ENCODE data around the gene ONECUT3.

ONECUT3 gene

GRCh38 chr19:1774989-1775772 lies 21.9 kb downstream of the ONECUT3 start:
- DNase-seq (ENCODE audit: insufficient read length, low spot score) (no peak), FAIRE-seq (no peak)
- TF ChIP-seq PAX5 (IDR thresholded peaks at IDR 0.05; ENCODE audit: insufficient read depth, low read length, severe bottlenecking) (no peak), POLR2A (IDR thresholded peaks at IDR 0.05; ENCODE audit: low read depth, low read length) (no peak), SPI1 (IDR thresholded peaks at IDR 0.05; ENCODE audit: low read depth, low read length) (no peak), TAF1 (IDR thresholded peaks at IDR 0.05; ENCODE audit: low read depth, low read length) (no peak), POU2F2 (IDR thresholded peaks at IDR 0.05; ENCODE audit: low read depth, low read length) (no peak), POLR2AphosphoS5 (IDR thresholded peaks at IDR 0.05; ENCODE audit: low read depth, low read length) (no peak)

GRCh38 chr19:1775951-1776605 lies 22.8 kb downstream of the ONECUT3 start:
- no peak for FAIRE-seq
- TF ChIP-seq POU2F2 (IDR thresholded peaks at IDR 0.05; ENCODE audit: low read depth, low read length) (no peak), SPI1 (IDR thresholded peaks at IDR 0.05; ENCODE audit: low read depth, low read length) (no peak), TAF1 (IDR thresholded peaks at IDR 0.05; ENCODE audit: low read depth, low read length) (no peak), PAX5 (IDR thresholded peaks at IDR 0.05; ENCODE audit: insufficient read depth, low read length, severe bottlenecking) (no peak), POLR2A (IDR thresholded peaks at IDR 0.05; ENCODE audit: low read depth, low read length) (no peak), POLR2AphosphoS5 (IDR thresholded peaks at IDR 0.05; ENCODE audit: low read depth, low read length) (no peak)

GRCh38 chr19:1776606-1777147 lies 23.4 kb downstream of the ONECUT3 start:
- TF ChIP-seq POLR2AphosphoS5 (IDR thresholded peaks at IDR 0.05; ENCODE audit: low read depth, low read length) (no peak), POLR2A (IDR thresholded peaks at IDR 0.05; ENCODE audit: low read depth, low read length) (no peak), SPI1 (IDR thresholded peaks at IDR 0.05; ENCODE audit: low read depth, low read length) (no peak), PAX5 (IDR thresholded peaks at IDR 0.05; ENCODE audit: insufficient read depth, low read length, severe bottlenecking) (no peak), TAF1 (IDR thresholded peaks at IDR 0.05; ENCODE audit: low read depth, low read length) (no peak), POU2F2 (IDR thresholded peaks at IDR 0.05; ENCODE audit: low read depth, low read length) (no peak)
- DNase-seq (ENCODE audit: insufficient read length, low spot score) (no peak), FAIRE-seq (no peak)

More at GRCh38 chr19:1775951-1776605, 22.8 kb downstream of the ONECUT3 start:
- no peak for DNase-seq (ENCODE audit: insufficient read length, low spot score)

GRCh38 chr19:1777149-1777548 lies 23.8 kb downstream of the ONECUT3 start:
- no peak for DNase-seq (ENCODE audit: insufficient read length, low spot score)
- no peak for TF ChIP-seq POLR2AphosphoS5 (IDR thresholded peaks at IDR 0.05; ENCODE audit: low read depth, low read length)
- no peak for TF ChIP-seq POLR2A (IDR thresholded peaks at IDR 0.05; ENCODE audit: low read depth, low read length)
- no peak for TF ChIP-seq PAX5 (IDR thresholded peaks at IDR 0.05; ENCODE audit: insufficient read depth, low read length, severe bottlenecking)
- TF ChIP-seq TAF1 (IDR thresholded peaks at IDR 0.05; ENCODE audit: low read depth, low read length): no peak
- no peak for TF ChIP-seq POU2F2 (IDR thresholded peaks at IDR 0.05; ENCODE audit: low read depth, low read length)
- TF ChIP-seq SPI1 (IDR thresholded peaks at IDR 0.05; ENCODE audit: low read depth, low read length): no peak
- FAIRE-seq: no peak

GRCh38 chr19:1779574-1779973 lies 26.3 kb downstream of the ONECUT3 start:
- no peak for FAIRE-seq
- TF ChIP-seq TAF1 (IDR thresholded peaks at IDR 0.05; ENCODE audit: low read depth, low read length): no peak
- TF ChIP-seq POLR2A (IDR thresholded peaks at IDR 0.05; ENCODE audit: low read depth, low read length): no peak
- no peak for TF ChIP-seq POU2F2 (IDR thresholded peaks at IDR 0.05; ENCODE audit: low read depth, low read length)
- TF ChIP-seq SPI1 (IDR thresholded peaks at IDR 0.05; ENCODE audit: low read depth, low read length): no peak
- TF ChIP-seq POLR2AphosphoS5 (IDR thresholded peaks at IDR 0.05; ENCODE audit: low read depth, low read length): no peak
- TF ChIP-seq PAX5 (IDR thresholded peaks at IDR 0.05; ENCODE audit: insufficient read depth, low read length, severe bottlenecking): no peak
- no peak for DNase-seq (ENCODE audit: insufficient read length, low spot score)

- no peak for TF ChIP-seq POLR2AphosphoS5 (IDR thresholded peaks at IDR 0.05; ENCODE audit: low read depth, low read length)
- no peak for FAIRE-seq
- no peak for DNase-seq (ENCODE audit: insufficient read length, low spot score)
These were observed 27.1 kb downstream of the ONECUT3 start for GRCh38 chr19:1780272-1780958.

DNA sequence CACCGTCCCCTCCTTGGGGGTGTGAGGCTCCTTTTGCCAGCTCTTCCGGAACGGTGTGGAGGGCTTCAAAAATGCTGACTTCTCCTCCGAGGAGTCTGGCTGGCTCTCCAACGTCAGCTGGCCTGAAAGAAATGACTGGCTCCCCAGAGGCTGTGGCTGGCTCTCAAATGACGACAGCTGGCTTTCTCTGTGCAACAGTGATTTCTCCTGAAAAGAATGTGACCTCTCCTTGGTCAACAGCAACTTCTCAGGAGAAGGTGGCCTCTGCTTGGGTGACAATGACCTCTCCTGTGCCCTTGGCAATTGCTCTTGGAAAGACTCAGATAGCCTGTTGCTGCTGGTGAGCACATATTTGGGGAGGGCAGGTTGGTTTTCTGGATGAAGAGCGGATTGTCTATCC lies 29.2 kb downstream of the ONECUT3 start:
- TF ChIP-seq POLR2A (IDR thresholded peaks at IDR 0.05; ENCODE audit: low read depth, low read length) (no peak), TAF1 (IDR thresholded peaks at IDR 0.05; ENCODE audit: low read depth, low read length) (no peak), SPI1 (IDR thresholded peaks at IDR 0.05; ENCODE audit: low read depth, low read length) (no peak), PAX5 (IDR thresholded peaks at IDR 0.05; ENCODE audit: insufficient read depth, low read length, severe bottlenecking) (no peak), POU2F2 (IDR thresholded peaks at IDR 0.05; ENCODE audit: low read depth, low read length) (no peak), POLR2AphosphoS5 (IDR thresholded peaks at IDR 0.05; ENCODE audit: low read depth, low read length) (no peak)
- FAIRE-seq (no peak), DNase-seq (ENCODE audit: insufficient read length, low spot score) (no peak)

GRCh38 chr19:1783354-1783753 lies 30.0 kb downstream of the ONECUT3 start:
- FAIRE-seq (no peak), DNase-seq (ENCODE audit: insufficient read length, low spot score) (no peak)
- TF ChIP-seq POU2F2 (IDR thresholded peaks at IDR 0.05; ENCODE audit: low read depth, low read length) (no peak), SPI1 (IDR thresholded peaks at IDR 0.05; ENCODE audit: low read depth, low read length) (no peak), PAX5 (IDR thresholded peaks at IDR 0.05; ENCODE audit: insufficient read depth, low read length, severe bottlenecking) (no peak), POLR2AphosphoS5 (IDR thresholded peaks at IDR 0.05; ENCODE audit: low read depth, low read length) (no peak), TAF1 (IDR thresholded peaks at IDR 0.05; ENCODE audit: low read depth, low read length) (no peak), POLR2A (IDR thresholded peaks at IDR 0.05; ENCODE audit: low read depth, low read length) (no peak)

DNA sequence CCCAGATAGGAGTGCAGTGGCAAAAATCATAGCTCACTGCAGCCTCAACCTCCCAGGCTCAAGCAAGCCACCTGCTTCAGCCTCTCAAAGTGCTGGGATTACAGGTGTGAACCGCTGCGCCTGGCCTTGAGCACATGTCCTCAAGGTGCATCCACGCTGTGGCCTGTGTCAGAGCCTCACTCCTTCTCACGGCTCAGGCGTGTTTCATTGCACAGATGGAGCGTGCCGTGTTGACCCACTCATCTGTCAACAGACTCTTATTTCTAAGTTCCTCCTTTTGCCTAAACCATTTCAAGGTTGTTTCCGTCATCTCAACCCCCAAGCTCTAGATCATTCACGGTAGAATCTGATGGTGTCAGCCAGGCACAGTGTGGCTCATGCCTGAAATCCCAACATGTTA lies 30.6 kb downstream of the ONECUT3 start:
- DNase-seq (ENCODE audit: insufficient read length, low spot score) (no peak), FAIRE-seq (no peak)
- TF ChIP-seq PAX5 (IDR thresholded peaks at IDR 0.05; ENCODE audit: insufficient read depth, low read length, severe bottlenecking) (no peak), POU2F2 (IDR thresholded peaks at IDR 0.05; ENCODE audit: low read depth, low read length) (no peak), SPI1 (IDR thresholded peaks at IDR 0.05; ENCODE audit: low read depth, low read length) (no peak), TAF1 (IDR thresholded peaks at IDR 0.05; ENCODE audit: low read depth, low read length) (no peak), POLR2AphosphoS5 (IDR thresholded peaks at IDR 0.05; ENCODE audit: low read depth, low read length) (no peak), POLR2A (IDR thresholded peaks at IDR 0.05; ENCODE audit: low read depth, low read length) (no peak)
